SK-N-SH (cell line): ENCODE data around the gene MORN3.
"Not testable (repeated sequence)": the region's sequence is repeated elsewhere in the genome, so short reads cannot be mapped to it uniquely, and the experiment has no call there.

ENCODE experiments used
- CTCF ChIP-seq: fragments of 200-600 bp; sonication (generic); IDR thresholded peaks from 2 replicates; pipeline ENCODE4 v1.6.1; 2017; ENCODE audit warnings: antibody characterized with exemption, mild to moderate bottlenecking, moderate library complexity
- EZH2phosphoT487 ChIP-seq: fragments of 200-600 bp; sonication (generic); IDR thresholded peaks from 2 replicates; pipeline ENCODE4 v1.6.1; 2017; ENCODE audit warnings: low read depth, mixed run types, mild to moderate bottlenecking, antibody characterized with exemption, moderate library complexity, borderline replicate concordance
- GABPA ChIP-seq: IDR thresholded peaks from 2 replicates; pipeline ENCODE4 v1.4.0; 2012; ENCODE audit warnings: low read depth, mild to moderate bottlenecking
- JUND ChIP-seq: IDR thresholded peaks from 2 replicates; pipeline ENCODE4 v1.4.0; 2012
- MAX ChIP-seq: IDR thresholded peaks from 2 replicates; pipeline ENCODE4 v1.4.0; 2012; ENCODE audit warnings: low read depth
- POLR2AphosphoS5 ChIP-seq: IDR thresholded peaks from 2 replicates; pipeline ENCODE4 v1.6.1; 2012; ENCODE audit warnings: low read depth, low read length
- RFX5 ChIP-seq: IDR thresholded peaks from 2 replicates; pipeline ENCODE4 v1.6.1; 2012; ENCODE audit warnings: mild to moderate bottlenecking, improper control_type of control experiment, low read length
- SIN3A ChIP-seq: IDR thresholded peaks from 2 replicates; pipeline ENCODE4 v1.6.1; 2012; ENCODE audit warnings: low read depth, mild to moderate bottlenecking, low read length, moderate library complexity, borderline replicate concordance
- TAF1 ChIP-seq: IDR thresholded peaks from 2 replicates; pipeline ENCODE4 v1.6.1; 2012; ENCODE audit warnings: low read depth, mild to moderate bottlenecking, low read length, moderate library complexity, borderline replicate concordance
- USF1 ChIP-seq: IDR thresholded peaks from 2 replicates; pipeline ENCODE4 v1.4.0; 2012; ENCODE audit warnings: low read depth, borderline replicate concordance

DNA sequence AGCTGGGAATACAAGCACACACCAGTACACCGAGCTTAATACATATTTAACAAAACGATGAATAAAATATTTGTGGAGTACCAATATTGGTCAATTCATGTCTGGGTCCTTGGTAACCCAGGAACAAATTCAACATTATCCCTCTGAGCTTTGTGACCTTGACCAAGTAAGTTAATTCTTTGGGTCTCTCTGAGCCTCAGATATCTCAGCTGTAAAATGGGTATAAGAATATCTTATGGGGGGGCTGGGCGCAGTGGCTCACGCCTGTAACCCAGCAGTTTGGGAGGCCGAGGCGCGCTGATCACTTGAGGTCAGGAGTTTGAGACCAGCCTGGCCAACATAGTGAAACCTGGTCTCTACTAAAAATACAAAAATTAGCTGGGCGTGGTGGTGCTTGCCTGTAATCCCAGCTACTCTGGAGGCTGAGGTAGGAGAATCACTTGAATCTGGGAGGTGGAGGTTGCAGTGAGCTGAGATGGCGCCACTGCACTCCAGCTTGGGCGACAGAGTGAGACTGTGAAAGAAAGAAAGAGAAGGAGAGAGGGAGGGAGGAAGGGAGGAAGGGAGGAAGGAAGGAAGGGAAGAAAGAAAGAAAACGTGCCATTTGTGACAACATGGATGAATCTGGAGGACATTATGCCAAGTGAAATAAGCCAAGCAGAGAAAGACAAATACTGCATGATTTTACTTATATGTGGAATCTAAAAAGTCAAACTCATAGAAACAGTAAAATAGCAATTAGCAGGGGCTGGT, 7.9 kb downstream of the MORN3 start:
- not testable (repeated sequence) for TF ChIP-seq TAF1, CTCF, MAX, EZH2phosphoT487, GABPA, JUND, POLR2AphosphoS5, SIN3A, USF1, RFX5
